ENCODE measurements around the gene NR5A1.

- no peak for TF ChIP-seq SP3 (tag by site-specific recombination; IDR thresholded peaks at IDR 0.05)
- no peak for TF ChIP-seq ZNF521 (tag by site-specific recombination; IDR thresholded peaks at IDR 0.05)
- TF ChIP-seq ZNF843 (tag by site-specific recombination; IDR thresholded peaks at IDR 0.05) = no peak
- TF ChIP-seq, protein P1, sequence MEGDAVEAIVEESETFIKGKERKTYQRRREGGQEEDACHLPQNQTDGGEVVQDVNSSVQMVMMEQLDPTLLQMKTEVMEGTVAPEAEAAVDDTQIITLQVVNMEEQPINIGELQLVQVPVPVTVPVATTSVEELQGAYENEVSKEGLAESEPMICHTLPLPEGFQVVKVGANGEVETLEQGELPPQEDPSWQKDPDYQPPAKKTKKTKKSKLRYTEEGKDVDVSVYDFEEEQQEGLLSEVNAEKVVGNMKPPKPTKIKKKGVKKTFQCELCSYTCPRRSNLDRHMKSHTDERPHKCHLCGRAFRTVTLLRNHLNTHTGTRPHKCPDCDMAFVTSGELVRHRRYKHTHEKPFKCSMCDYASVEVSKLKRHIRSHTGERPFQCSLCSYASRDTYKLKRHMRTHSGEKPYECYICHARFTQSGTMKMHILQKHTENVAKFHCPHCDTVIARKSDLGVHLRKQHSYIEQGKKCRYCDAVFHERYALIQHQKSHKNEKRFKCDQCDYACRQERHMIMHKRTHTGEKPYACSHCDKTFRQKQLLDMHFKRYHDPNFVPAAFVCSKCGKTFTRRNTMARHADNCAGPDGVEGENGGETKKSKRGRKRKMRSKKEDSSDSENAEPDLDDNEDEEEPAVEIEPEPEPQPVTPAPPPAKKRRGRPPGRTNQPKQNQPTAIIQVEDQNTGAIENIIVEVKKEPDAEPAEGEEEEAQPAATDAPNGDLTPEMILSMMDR (tag by site-specific recombination; IDR thresholded peaks at IDR 0.05) = no peak
Measured at GRCh38 chr9:124507880-124508423, 753 bp upstream of the NR5A1 start.
